IMR-90 (cell line): ENCODE results near the gene RNF213. TPM values are rescaled to one million over a fixed set of nuclear protein-coding genes. Genes with fewer than 3 reads are reported as not detected.

ENCODE experiments used
- ATAC-seq: fragments of 200-7000 bp; cut with Tn5 transposase; 2 replicates; pipeline ENCODE4 v1.9.1; 2020; ENCODE audit warnings: low read depth, mild to moderate bottlenecking, moderate library complexity
- BruUV-seq: library from RNA; stranded (reverse); fragments of 400-500 nt; replicated peaks from 2 replicates; lab custom pipeline; 2021; lab: Mats Ljungman, UMichigan
- CTCF ChIA-PET: fragments of 300-600 bp; formaldehyde crosslinking; extraction: SDS; loops from one replicate; lab custom pipeline; 2021; ENCODE audit warnings: antibody characterized with exemption; lab: Yijun Ruan, JAX
- POLR2A ChIA-PET: fragments of 300-600 bp; sonication (Branson Sonifier 250); formaldehyde crosslinking; loops from one replicate; lab custom pipeline; 2022; ENCODE audit warnings: antibody characterized with exemption; ENCODE audit not compliant: unreplicated experiment; lab: Charles Lee
- DNase-seq: peaks from one replicate; pipeline ENCODE4 v3.0.0; 2013
- H2AFZ ChIP-seq: replicated peaks from 2 replicates; pipeline ENCODE3; 2013; ENCODE audit warnings: low read length, mild to moderate bottlenecking; ENCODE audit not compliant: poor library complexity
- H2AK5ac ChIP-seq: 2 replicates; pipeline ENCODE4 v1.6.1; 2013; ENCODE audit warnings: low read depth, low read length, inconsistent platforms
- H2AK9ac ChIP-seq: replicated peaks from 2 replicates; pipeline ENCODE3; 2013; ENCODE audit warnings: mild to moderate bottlenecking, low read depth, low read length, moderate library complexity; ENCODE audit not compliant: poor library complexity
- H2BK120ac ChIP-seq: 2 replicates; pipeline ENCODE4 v1.6.1; 2013; ENCODE audit warnings: low read depth, low read length, inconsistent platforms
- H2BK15ac ChIP-seq: 3 replicates; pipeline ENCODE4 v1.6.1; 2013; ENCODE audit warnings: low read depth, low read length, inconsistent platforms
- H2BK20ac ChIP-seq: 2 replicates; pipeline ENCODE4 v1.6.1; 2013; ENCODE audit warnings: low read depth, mild to moderate bottlenecking, inconsistent platforms, low read length, moderate library complexity
- H2BK5ac ChIP-seq: 2 replicates; pipeline ENCODE4 v1.6.1; 2013; ENCODE audit warnings: mild to moderate bottlenecking, low read depth, low read length, inconsistent platforms; ENCODE audit not compliant: poor library complexity, severe bottlenecking
- H3K14ac ChIP-seq: replicated peaks from 2 replicates; pipeline ENCODE4 v1.6.1; 2013; ENCODE audit warnings: low read depth, low read length, inconsistent platforms
- H3K18ac ChIP-seq: 2 replicates; pipeline ENCODE4 v1.6.1; 2013; ENCODE audit warnings: low read depth, low read length, control low read depth
- H3K23ac ChIP-seq: 2 replicates; pipeline ENCODE4 v1.6.1; 2013; ENCODE audit warnings: low read depth, low read length, inconsistent platforms
- H3K27ac ChIP-seq: 2 replicates; pipeline ENCODE4 v1.5.1; 2013; ENCODE audit warnings: mild to moderate bottlenecking, control low read depth, low read length; ENCODE audit not compliant: insufficient read depth
- H3K27me3 ChIP-seq: 2 replicates; pipeline ENCODE4 v1.6.1; 2013; ENCODE audit warnings: low read length; ENCODE audit not compliant: control insufficient read depth, insufficient read depth
- H3K36me3 ChIP-seq: 2 replicates; pipeline ENCODE4 v1.6.1; 2013; ENCODE audit warnings: low read length, mixed read lengths; ENCODE audit not compliant: control insufficient read depth, insufficient read depth
- H3K4ac ChIP-seq: 2 replicates; pipeline ENCODE4 v1.6.1; 2013; ENCODE audit warnings: low read depth, low read length, inconsistent platforms
- H3K4me1 ChIP-seq: 2 replicates; pipeline ENCODE4 v1.6.1; 2013; ENCODE audit warnings: low read length, mixed read lengths; ENCODE audit not compliant: control insufficient read depth, insufficient read depth
- H3K4me2 ChIP-seq: 2 replicates; pipeline ENCODE4 v1.6.1; 2013; ENCODE audit warnings: low read depth, mild to moderate bottlenecking, control low read depth, low read length, moderate library complexity
- H3K4me3 ChIP-seq: 2 replicates; pipeline ENCODE4 v1.5.1; 2013; ENCODE audit warnings: low read depth, mild to moderate bottlenecking, control low read depth, low read length, moderate library complexity; ENCODE audit not compliant: insufficient read depth
- H3K56ac ChIP-seq: 2 replicates; pipeline ENCODE4 v1.6.1; 2013; ENCODE audit warnings: low read length, inconsistent platforms; ENCODE audit not compliant: insufficient read depth; ENCODE audit errors: extremely low read depth
- H3K79me1 ChIP-seq, 2 experiments: 2 replicates each; pipeline ENCODE4 v1.6.1; 2013; ENCODE audit warnings: low read length in 2 of 2, inconsistent platforms in 1 of 2, low read depth in 1 of 2
- H3K9ac ChIP-seq: 2 replicates; pipeline ENCODE4 v1.6.1; 2013; ENCODE audit warnings: low read depth, low read length, control low read depth
- H3K9me1 ChIP-seq: 2 replicates; pipeline ENCODE4 v1.6.1; 2013; ENCODE audit warnings: low read length, inconsistent platforms; ENCODE audit not compliant: insufficient read depth
- H3K9me3 ChIP-seq: 2 replicates; pipeline ENCODE4 v1.6.1; 2013; ENCODE audit warnings: low read length; ENCODE audit not compliant: control insufficient read depth, insufficient read depth
- H4K20me1 ChIP-seq: 2 replicates; pipeline ENCODE4 v1.6.1; 2013; ENCODE audit warnings: low read length, inconsistent platforms; ENCODE audit not compliant: insufficient read depth
- H4K5ac ChIP-seq: 2 replicates; pipeline ENCODE4 v1.6.1; 2013; ENCODE audit warnings: mild to moderate bottlenecking, low read depth, low read length, control low read depth
- H4K8ac ChIP-seq, 2 experiments: 2 replicates each; pipeline ENCODE4 v1.6.1; 2013; ENCODE audit warnings: low read depth in 2 of 2, low read length in 2 of 2, control low read depth in 1 of 2, inconsistent platforms in 1 of 2
- H4K91ac ChIP-seq: 2 replicates; pipeline ENCODE4 v1.6.1; 2013; ENCODE audit warnings: low read depth, low read length, inconsistent platforms; ENCODE audit not compliant: insufficient read depth
- CEBPB ChIP-seq: IDR thresholded peaks from 2 replicates; pipeline ENCODE4 v1.6.1; 2012; ENCODE audit warnings: low read depth, low read length, improper control_type of control experiment
- ELK1 ChIP-seq: fragments of 150-350 bp; IDR thresholded peaks from 2 replicates; pipeline ENCODE4 v1.6.1; 2016; ENCODE audit warnings: low read depth, mild to moderate bottlenecking, low read length, moderate library complexity, borderline replicate concordance
- MXI1 ChIP-seq: IDR thresholded peaks from 2 replicates; pipeline ENCODE4 v1.6.1; 2012; ENCODE audit warnings: low read depth, mild to moderate bottlenecking, low read length, moderate library complexity, borderline replicate concordance
- NFE2L2 ChIP-seq: fragments of 150-350 bp; IDR thresholded peaks from 2 replicates; pipeline ENCODE4 v1.6.1; 2016; ENCODE audit warnings: low read depth, mild to moderate bottlenecking, low read length
- RAD21 ChIP-seq: IDR thresholded peaks from 2 replicates; pipeline ENCODE4 v1.6.1; 2012; ENCODE audit warnings: low read length, improper control_type of control experiment
- RCOR1 ChIP-seq: IDR thresholded peaks from 2 replicates; pipeline ENCODE4 v1.6.1; 2012; ENCODE audit warnings: mild to moderate bottlenecking, low read length, improper control_type of control experiment; ENCODE audit not compliant: insufficient replicate concordance
- RFX5 ChIP-seq: IDR thresholded peaks from 2 replicates; pipeline ENCODE4 v1.8.0; 2012; ENCODE audit warnings: low read depth, mild to moderate bottlenecking, low read length, moderate library complexity
- SMC3 ChIP-seq: fragments of 150-350 bp; IDR thresholded peaks from 2 replicates; pipeline ENCODE4 v1.6.1; 2016; ENCODE audit warnings: low read depth, mild to moderate bottlenecking, antibody characterized with exemption, low read length, moderate library complexity
- WGBS, 2 experiments: methylation state at CpG; one replicate each; pipeline versions ENCODE4 v1.1.5 to v1.1.7; 2013; ENCODE audit warnings: missing lambda C conversion rate in 2 of 2; ENCODE audit not compliant: insufficient read length in 1 of 2; ENCODE audit errors: extremely low coverage in 2 of 2; 5-methylcytosine and 5-hydroxymethylcytosine counted together
- dilution Hi-C: fragments of 300-500 bp; cut with HindIII; formaldehyde crosslinking; loops from one replicate; pipeline ENCODE4 v1.14.3; 2018; ENCODE audit warnings: low sequenced_read_pairs; ENCODE audit not compliant: unreplicated experiment
- in situ Hi-C: fragments of 300-500 bp; cut with MboI; formaldehyde crosslinking; loops from 3 replicates; pipeline ENCODE4 v1.14.3; 2019; ENCODE audit warnings: low sequenced_read_pairs, inconsistent platforms, mixed read lengths
- intact Hi-C: fragments of 100-400 bp; cut with micrococcal nuclease; formaldehyde crosslinking; loops from 2 replicates; pipeline ENCODE4 v1.10.0; 2022
- polyA plus RNA-seq, 3 experiments: library from polyadenylated mRNA; depleted of rRNA; stranded (reverse); fragments of >200 nt; gene quantifications; 2 replicates each; pipeline ENCODE4 v1.2.3, GENCODE V29; 2012; ENCODE audit warnings: low replicate concordance in 1 of 3
- total RNA-seq: library from RNA; depleted of rRNA; stranded (reverse); fragments of >200 nt; gene quantifications from 2 replicates; pipeline ENCODE4 v1.2.3, GENCODE V29; 2012
- TF ChIP-seq, protein P1 (sequence below): fragments of 150-350 bp; IDR thresholded peaks from 2 replicates; pipeline ENCODE4 v1.6.1; 2017; ENCODE audit warnings: mild to moderate bottlenecking, antibody characterized with exemption, low read length, low read depth
- TF ChIP-seq, protein P2 (sequence below): conservative IDR thresholded peaks from 2 replicates; pipeline ENCODE4 v1.5.1; 2012; ENCODE audit warnings: mild to moderate bottlenecking, low read depth, low read length, improper control_type of control experiment

Gene RNF213
- total and polyA plus RNA-seq, 2 of the 4 experiments (the other 2 are of a cell fraction), result 23.4 to 36.0 TPM

- CTCF ChIA-PET, result no interaction called here
- no peak overlapping the region; the same call in 1 of the 2 replicates for H3K56ac ChIP-seq
- H3K14ac ChIP-seq, result no peak overlapping the region
- no peaks in the 10 kb centered on the region for H4K20me1 ChIP-seq
- H3K9ac ChIP-seq, result no peak overlapping the region
- ATAC-seq (no peak), DNase-seq (no peak)
- TF ChIP-seq, protein P1, sequence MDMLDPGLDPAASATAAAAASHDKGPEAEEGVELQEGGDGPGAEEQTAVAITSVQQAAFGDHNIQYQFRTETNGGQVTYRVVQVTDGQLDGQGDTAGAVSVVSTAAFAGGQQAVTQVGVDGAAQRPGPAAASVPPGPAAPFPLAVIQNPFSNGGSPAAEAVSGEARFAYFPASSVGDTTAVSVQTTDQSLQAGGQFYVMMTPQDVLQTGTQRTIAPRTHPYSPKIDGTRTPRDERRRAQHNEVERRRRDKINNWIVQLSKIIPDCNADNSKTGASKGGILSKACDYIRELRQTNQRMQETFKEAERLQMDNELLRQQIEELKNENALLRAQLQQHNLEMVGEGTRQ, result no peak
- no peak for TF ChIP-seq NFE2L2
- TF ChIP-seq SMC3, result no peak
- TF ChIP-seq RAD21, result no peak
- TF ChIP-seq MXI1, result no peak
- TF ChIP-seq RFX5, result no peak
- no peak for TF ChIP-seq RCOR1
- TF ChIP-seq, protein P2, sequence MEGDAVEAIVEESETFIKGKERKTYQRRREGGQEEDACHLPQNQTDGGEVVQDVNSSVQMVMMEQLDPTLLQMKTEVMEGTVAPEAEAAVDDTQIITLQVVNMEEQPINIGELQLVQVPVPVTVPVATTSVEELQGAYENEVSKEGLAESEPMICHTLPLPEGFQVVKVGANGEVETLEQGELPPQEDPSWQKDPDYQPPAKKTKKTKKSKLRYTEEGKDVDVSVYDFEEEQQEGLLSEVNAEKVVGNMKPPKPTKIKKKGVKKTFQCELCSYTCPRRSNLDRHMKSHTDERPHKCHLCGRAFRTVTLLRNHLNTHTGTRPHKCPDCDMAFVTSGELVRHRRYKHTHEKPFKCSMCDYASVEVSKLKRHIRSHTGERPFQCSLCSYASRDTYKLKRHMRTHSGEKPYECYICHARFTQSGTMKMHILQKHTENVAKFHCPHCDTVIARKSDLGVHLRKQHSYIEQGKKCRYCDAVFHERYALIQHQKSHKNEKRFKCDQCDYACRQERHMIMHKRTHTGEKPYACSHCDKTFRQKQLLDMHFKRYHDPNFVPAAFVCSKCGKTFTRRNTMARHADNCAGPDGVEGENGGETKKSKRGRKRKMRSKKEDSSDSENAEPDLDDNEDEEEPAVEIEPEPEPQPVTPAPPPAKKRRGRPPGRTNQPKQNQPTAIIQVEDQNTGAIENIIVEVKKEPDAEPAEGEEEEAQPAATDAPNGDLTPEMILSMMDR, result no peak
- no peak for TF ChIP-seq CEBPB
- TF ChIP-seq ELK1, result no peak
- dilution Hi-C loops (no loop called here), intact Hi-C loops (no loop called here), in situ Hi-C loops (no loop called here)
- H3K9me3 ChIP-seq, result no peaks in the 10 kb centered on the region
- H2BK120ac ChIP-seq, result no peak overlapping the region
- H4K8ac ChIP-seq, result no peak overlapping the region
- H3K79me1 ChIP-seq, result peaks cover 0 to 8% of the 10 kb centered on the region in 2 experiments; a peak in 2 of 4 replicates
- no peaks in the 10 kb centered on the region for H3K27me3 ChIP-seq
- H3K4me2 ChIP-seq, result no peak overlapping the region
- POLR2A ChIA-PET, result no interaction called here
- BruUV-seq, result no TSS peak
- H2BK15ac ChIP-seq, result no peak overlapping the region
- H2AK5ac ChIP-seq, result no peak overlapping the region
- H3K27ac ChIP-seq, result no peak overlapping the region
- no peak overlapping the region for H4K5ac ChIP-seq
- no peak overlapping the region for H2BK20ac ChIP-seq
- peaks cover 2% of the 10 kb centered on the region for H3K4me1 ChIP-seq
- no peak overlapping the region for H3K4ac ChIP-seq
- WGBS, 2 experiments, result 39% methylated on average over 3 of the region's 4 CpGs; no CpG with 5 or more reads in 1 of the 2 experiments
- H3K36me3 ChIP-seq, result peaks cover 46% of the 10 kb centered on the region
- H4K91ac ChIP-seq, result no peak overlapping the region
- no peak overlapping the region for H2AFZ ChIP-seq
- H3K4me3 ChIP-seq, result no peak overlapping the region
- 0 out of 2 replicates have a peak, but pooled peaks cover 2% of the 10 kb centered on the region for H3K9me1 ChIP-seq
- H3K23ac ChIP-seq, result no peak overlapping the region
- no peak overlapping the region for H2AK9ac ChIP-seq
- H2BK5ac ChIP-seq, result no peak overlapping the region
- no peak overlapping the region for H3K18ac ChIP-seq
These were observed 133.3 kb downstream of the RNF213 start for GRCh38 chr17:80393961-80394360.
